GM10847 (cell line): Measurements from ENCODE around the gene SON.

Source experiments
- POLR2A ChIP-seq: IDR thresholded peaks from 2 replicates; pipeline ENCODE4 v1.6.1; 2011; ENCODE audit not compliant: insufficient read length; ENCODE audit errors: extremely low read depth

Gene SON

GRCh38 chr21:33587792-33588484 is 45.1 kb downstream of the SON start:
- no peak for TF ChIP-seq POLR2A

GRCh38 chr21:33588485-33589335 is 45.9 kb downstream of the SON start, which contains the start of gene DONSON:
Gene DONSON (minus strand): TSS chr21:33588684. CDS start chr21:33588641, 43 bp downstream.
- peak; percentile 69 for TF ChIP-seq POLR2A

GRCh38 chr21:33598051-33598450 is 55.2 kb downstream of the SON start:
- no peak for TF ChIP-seq POLR2A

- TF ChIP-seq POLR2A: no peak
Observed at GRCh38 chr21:33608559-33608958, 65.7 kb downstream of the SON start.

GRCh38 chr21:33611006-33611744 is 68.3 kb downstream of the SON start:
- no peak for TF ChIP-seq POLR2A

- TF ChIP-seq POLR2A: no peak
Observed at GRCh38 chr21:33618407-33618806, 75.6 kb downstream of the SON start.

GRCh38 chr21:33619726-33620125 is 76.9 kb downstream of the SON start:
- TF ChIP-seq POLR2A: no peak

- no peak for TF ChIP-seq POLR2A
Observed at GRCh38 chr21:33622253-33622652, 79.4 kb downstream of the SON start.
